GM12892 (cell line): ENCODE data around the gene ACP3.

ENCODE experiments used
- POLR2A ChIP-seq: IDR thresholded peaks from 2 replicates; pipeline ENCODE4 v1.6.1; 2011; ENCODE audit warnings: low read depth, low read length, control low read depth
- TAF1 ChIP-seq: IDR thresholded peaks from 2 replicates; pipeline ENCODE4 v1.6.1; 2011; ENCODE audit warnings: low read depth, mild to moderate bottlenecking, control low read depth, low read length, borderline replicate concordance

- TF ChIP-seq POLR2A (no peak), TAF1 (no peak)
These were observed 33.2 kb upstream of the ACP3 start for GRCh38 chr3:132283916-132284405.
